ENCODE measurements around the gene LBHD2. TPM values are rescaled to one million over a fixed set of nuclear protein-coding genes. Genes with fewer than 3 reads are reported as not detected.
A peak's percentile ranks its signal among the peaks of the same experiment; 100 is the strongest.

The LBHD2 gene
- total and polyA plus RNA-seq, 2 of the 13 experiments (the other 11 are each of a cell fraction or from before 2014, with no cell fraction given): 0.67 to 1.00 TPM

DNA sequence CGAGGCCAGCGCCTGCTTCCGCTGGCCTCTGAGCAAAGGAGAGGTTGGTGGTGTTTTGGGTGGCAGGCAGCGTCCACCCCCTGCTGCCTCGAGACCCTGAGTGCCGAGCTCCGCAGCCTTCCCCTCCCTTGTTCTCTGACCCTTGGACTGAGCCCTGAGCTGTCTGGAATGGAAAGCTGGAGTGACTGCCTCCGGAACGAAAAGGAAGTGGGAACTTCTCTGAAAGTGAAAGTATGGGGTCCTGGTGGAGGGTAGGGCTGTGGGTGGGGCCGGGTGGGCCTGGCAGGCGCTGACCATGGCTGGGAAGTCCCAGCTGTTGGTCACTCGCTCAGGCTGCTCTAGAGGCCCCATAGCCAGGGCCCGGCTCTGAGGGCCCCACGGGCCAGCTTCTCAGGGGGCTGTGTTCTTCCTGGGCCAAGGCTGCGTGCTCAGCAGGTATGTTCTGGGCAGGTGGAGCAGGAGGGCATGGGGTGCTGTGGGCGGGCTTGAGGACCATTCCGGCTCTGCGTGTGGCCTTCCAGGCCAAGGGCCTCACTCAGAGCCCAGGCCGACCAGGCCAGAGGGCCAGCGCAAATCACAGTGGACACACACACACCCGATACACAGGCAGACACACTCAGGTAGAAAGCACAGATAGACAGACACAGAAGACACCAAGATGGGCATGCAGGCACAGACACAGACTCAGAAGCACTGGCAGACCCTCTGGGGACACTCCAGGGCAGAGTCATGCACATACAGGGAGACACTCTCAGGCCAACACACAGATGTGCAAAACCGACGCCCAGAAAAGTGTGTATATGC lies 10.6 kb downstream of the LBHD2 start, which contains the start of gene EXOC3L4 (continued):
- TF ChIP-seq, protein P1, sequence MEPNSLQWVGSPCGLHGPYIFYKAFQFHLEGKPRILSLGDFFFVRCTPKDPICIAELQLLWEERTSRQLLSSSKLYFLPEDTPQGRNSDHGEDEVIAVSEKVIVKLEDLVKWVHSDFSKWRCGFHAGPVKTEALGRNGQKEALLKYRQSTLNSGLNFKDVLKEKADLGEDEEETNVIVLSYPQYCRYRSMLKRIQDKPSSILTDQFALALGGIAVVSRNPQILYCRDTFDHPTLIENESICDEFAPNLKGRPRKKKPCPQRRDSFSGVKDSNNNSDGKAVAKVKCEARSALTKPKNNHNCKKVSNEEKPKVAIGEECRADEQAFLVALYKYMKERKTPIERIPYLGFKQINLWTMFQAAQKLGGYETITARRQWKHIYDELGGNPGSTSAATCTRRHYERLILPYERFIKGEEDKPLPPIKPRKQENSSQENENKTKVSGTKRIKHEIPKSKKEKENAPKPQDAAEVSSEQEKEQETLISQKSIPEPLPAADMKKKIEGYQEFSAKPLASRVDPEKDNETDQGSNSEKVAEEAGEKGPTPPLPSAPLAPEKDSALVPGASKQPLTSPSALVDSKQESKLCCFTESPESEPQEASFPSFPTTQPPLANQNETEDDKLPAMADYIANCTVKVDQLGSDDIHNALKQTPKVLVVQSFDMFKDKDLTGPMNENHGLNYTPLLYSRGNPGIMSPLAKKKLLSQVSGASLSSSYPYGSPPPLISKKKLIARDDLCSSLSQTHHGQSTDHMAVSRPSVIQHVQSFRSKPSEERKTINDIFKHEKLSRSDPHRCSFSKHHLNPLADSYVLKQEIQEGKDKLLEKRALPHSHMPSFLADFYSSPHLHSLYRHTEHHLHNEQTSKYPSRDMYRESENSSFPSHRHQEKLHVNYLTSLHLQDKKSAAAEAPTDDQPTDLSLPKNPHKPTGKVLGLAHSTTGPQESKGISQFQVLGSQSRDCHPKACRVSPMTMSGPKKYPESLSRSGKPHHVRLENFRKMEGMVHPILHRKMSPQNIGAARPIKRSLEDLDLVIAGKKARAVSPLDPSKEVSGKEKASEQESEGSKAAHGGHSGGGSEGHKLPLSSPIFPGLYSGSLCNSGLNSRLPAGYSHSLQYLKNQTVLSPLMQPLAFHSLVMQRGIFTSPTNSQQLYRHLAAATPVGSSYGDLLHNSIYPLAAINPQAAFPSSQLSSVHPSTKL (CRISPR knock-in tag; IDR thresholded peaks at IDR 0.05): no peak
- TF ChIP-seq ZNF75D (CRISPR knock-in tag; IDR thresholded peaks at IDR 0.05; ENCODE audit: borderline replicate concordance): no peak
- no peak for TF ChIP-seq NR3C1 (CRISPR knock-in tag; IDR thresholded peaks at IDR 0.05)
- no peak for TF ChIP-seq SRF (IDR thresholded peaks at IDR 0.05; ENCODE audit: low read depth, low read length)
- peak; percentile 57; the same call in 1 of the 2 replicates for TF ChIP-seq YEATS4 (CRISPR knock-in tag; IDR thresholded peaks at IDR 0.05; ENCODE audit: borderline replicate concordance)
- peak; percentile 12; the same call in 1 of the 2 replicates for TF ChIP-seq ZNF772 (CRISPR knock-in tag; IDR thresholded peaks at IDR 0.05)
- TF ChIP-seq, protein P2, sequence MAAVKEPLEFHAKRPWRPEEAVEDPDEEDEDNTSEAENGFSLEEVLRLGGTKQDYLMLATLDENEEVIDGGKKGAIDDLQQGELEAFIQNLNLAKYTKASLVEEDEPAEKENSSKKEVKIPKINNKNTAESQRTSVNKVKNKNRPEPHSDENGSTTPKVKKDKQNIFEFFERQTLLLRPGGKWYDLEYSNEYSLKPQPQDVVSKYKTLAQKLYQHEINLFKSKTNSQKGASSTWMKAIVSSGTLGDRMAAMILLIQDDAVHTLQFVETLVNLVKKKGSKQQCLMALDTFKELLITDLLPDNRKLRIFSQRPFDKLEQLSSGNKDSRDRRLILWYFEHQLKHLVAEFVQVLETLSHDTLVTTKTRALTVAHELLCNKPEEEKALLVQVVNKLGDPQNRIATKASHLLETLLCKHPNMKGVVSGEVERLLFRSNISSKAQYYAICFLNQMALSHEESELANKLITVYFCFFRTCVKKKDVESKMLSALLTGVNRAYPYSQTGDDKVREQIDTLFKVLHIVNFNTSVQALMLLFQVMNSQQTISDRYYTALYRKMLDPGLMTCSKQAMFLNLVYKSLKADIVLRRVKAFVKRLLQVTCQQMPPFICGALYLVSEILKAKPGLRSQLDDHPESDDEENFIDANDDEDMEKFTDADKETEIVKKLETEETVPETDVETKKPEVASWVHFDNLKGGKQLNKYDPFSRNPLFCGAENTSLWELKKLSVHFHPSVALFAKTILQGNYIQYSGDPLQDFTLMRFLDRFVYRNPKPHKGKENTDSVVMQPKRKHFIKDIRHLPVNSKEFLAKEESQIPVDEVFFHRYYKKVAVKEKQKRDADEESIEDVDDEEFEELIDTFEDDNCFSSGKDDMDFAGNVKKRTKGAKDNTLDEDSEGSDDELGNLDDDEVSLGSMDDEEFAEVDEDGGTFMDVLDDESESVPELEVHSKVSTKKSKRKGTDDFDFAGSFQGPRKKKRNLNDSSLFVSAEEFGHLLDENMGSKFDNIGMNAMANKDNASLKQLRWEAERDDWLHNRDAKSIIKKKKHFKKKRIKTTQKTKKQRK (IDR thresholded peaks at IDR 0.05; ENCODE audit: low read length): no peak
- peak; percentile 35 for TF ChIP-seq TEAD3 (CRISPR knock-in tag; optimal IDR thresholded peaks at IDR 0.05; ENCODE audit: borderline replicate concordance)
- TF ChIP-seq ZNF235 (CRISPR knock-in tag; IDR thresholded peaks at IDR 0.05; ENCODE audit: borderline replicate concordance): no peak; the same call in 1 of the 2 replicates
- peak; percentile 75 for TF ChIP-seq HOXA3 (CRISPR knock-in tag; IDR thresholded peaks at IDR 0.05)
- no peak for TF ChIP-seq MZF1 (CRISPR knock-in tag; IDR thresholded peaks at IDR 0.05; ENCODE audit: borderline replicate concordance)
- TF ChIP-seq ATAD3A (CRISPR knock-in tag; IDR thresholded peaks at IDR 0.05): no peak
- no peak for TF ChIP-seq NCOA2 (CRISPR knock-in tag; IDR thresholded peaks at IDR 0.05)
- no peak; the same call in 1 of the 2 replicates for TF ChIP-seq MYC (CRISPR knock-in tag; IDR thresholded peaks at IDR 0.05; ENCODE audit: borderline replicate concordance)
- TF ChIP-seq, protein P3, sequence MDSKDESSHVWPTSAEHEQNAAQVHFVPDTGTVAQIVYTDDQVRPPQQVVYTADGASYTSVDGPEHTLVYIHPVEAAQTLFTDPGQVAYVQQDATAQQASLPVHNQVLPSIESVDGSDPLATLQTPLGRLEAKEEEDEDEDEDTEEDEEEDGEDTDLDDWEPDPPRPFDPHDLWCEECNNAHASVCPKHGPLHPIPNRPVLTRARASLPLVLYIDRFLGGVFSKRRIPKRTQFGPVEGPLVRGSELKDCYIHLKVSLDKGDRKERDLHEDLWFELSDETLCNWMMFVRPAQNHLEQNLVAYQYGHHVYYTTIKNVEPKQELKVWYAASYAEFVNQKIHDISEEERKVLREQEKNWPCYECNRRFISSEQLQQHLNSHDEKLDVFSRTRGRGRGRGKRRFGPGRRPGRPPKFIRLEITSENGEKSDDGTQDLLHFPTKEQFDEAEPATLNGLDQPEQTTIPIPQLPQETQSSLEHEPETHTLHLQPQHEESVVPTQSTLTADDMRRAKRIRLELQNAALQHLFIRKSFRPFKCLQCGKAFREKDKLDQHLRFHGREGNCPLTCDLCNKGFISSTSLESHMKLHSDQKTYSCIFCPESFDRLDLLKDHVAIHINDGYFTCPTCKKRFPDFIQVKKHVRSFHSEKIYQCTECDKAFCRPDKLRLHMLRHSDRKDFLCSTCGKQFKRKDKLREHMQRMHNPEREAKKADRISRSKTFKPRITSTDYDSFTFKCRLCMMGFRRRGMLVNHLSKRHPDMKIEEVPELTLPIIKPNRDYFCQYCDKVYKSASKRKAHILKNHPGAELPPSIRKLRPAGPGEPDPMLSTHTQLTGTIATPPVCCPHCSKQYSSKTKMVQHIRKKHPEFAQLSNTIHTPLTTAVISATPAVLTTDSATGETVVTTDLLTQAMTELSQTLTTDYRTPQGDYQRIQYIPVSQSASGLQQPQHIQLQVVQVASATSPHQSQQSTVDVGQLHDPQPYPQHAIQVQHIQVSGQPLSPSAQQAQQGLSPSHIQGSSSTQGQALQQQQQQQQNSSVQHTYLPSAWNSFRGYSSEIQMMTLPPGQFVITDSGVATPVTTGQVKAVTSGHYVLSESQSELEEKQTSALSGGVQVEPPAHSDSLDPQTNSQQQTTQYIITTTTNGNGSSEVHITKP (CRISPR knock-in tag; IDR thresholded peaks at IDR 0.05; ENCODE audit: low read depth): peak; percentile 91
- no peak for TF ChIP-seq ONECUT2 (CRISPR knock-in tag; IDR thresholded peaks at IDR 0.05)
- 0 out of 2 replicates have a peak, but pooled peaks have one; percentile 29 for TF ChIP-seq DPF2 (CRISPR knock-in tag; IDR thresholded peaks at IDR 0.05; ENCODE audit: borderline replicate concordance, low read depth)
- no peak for TF ChIP-seq JUNB (CRISPR knock-in tag; IDR thresholded peaks at IDR 0.05; ENCODE audit: borderline replicate concordance)
- TF ChIP-seq ZNF724P (CRISPR knock-in tag; IDR thresholded peaks at IDR 0.05; ENCODE audit: borderline replicate concordance): no peak
